ENCODE data around the gene TCEAL4. TPM values are rescaled to one million over a fixed set of nuclear protein-coding genes. Genes with fewer than 3 reads are reported as not detected.
A peak's percentile ranks its signal among the peaks of the same experiment; 100 is the strongest.

TCEAL4 gene
- 100 to 1,000 TPM in 2 of 6 donors, 10 to 100 TPM in 4; 68.5 to 141 (median 90.8) TPM for total RNA-seq

- 0 to 34% methylated on average over 20 to 56 of the region's 56 CpGs for WGBS, 2 donors
- peak in 2 of 4 donors; percentile 29 to 51 for TF ChIP-seq POLR2A (IDR thresholded peaks at IDR 0.05)
- TF ChIP-seq, protein P1, sequence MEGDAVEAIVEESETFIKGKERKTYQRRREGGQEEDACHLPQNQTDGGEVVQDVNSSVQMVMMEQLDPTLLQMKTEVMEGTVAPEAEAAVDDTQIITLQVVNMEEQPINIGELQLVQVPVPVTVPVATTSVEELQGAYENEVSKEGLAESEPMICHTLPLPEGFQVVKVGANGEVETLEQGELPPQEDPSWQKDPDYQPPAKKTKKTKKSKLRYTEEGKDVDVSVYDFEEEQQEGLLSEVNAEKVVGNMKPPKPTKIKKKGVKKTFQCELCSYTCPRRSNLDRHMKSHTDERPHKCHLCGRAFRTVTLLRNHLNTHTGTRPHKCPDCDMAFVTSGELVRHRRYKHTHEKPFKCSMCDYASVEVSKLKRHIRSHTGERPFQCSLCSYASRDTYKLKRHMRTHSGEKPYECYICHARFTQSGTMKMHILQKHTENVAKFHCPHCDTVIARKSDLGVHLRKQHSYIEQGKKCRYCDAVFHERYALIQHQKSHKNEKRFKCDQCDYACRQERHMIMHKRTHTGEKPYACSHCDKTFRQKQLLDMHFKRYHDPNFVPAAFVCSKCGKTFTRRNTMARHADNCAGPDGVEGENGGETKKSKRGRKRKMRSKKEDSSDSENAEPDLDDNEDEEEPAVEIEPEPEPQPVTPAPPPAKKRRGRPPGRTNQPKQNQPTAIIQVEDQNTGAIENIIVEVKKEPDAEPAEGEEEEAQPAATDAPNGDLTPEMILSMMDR (IDR thresholded peaks at IDR 0.05): no peak
- no peak for TF ChIP-seq EP300 (IDR thresholded peaks at IDR 0.05)
- TF ChIP-seq POLR2AphosphoS5 (IDR thresholded peaks at IDR 0.05): peak; percentile 61
- Histone ChIP-seq H3K4me1 (no peaks in the 10 kb centered on the region), H3K4me3 (peak within 1 kb of the TSS; percentile 30 to 65 (median 56)), H3K9me3 (no peaks in the 10 kb centered on the region), H3K27ac (peak within 1 kb of the TSS; percentile 76 to 92 (median 82)), H3K36me3 (no peaks in the 10 kb centered on the region), H3K27me3 (no peaks in the 10 kb centered on the region)
- peak; percentile 78 to 94 for ATAC-seq (ENCODE audit: low FRiP score in 2 of 2)
- peak; percentile 63 to 86 for DNase-seq
Observed at GRCh38 chrX:103585411-103586313, at the start of gene TCEAL4. TCEAL4 (plus strand) TSS chrX:103585515; CDS start chrX:103586676, 1,161 bp downstream.

- H3K36me3 ChIP-seq: no peaks in the 10 kb centered on the region
- TF ChIP-seq EP300 (IDR thresholded peaks at IDR 0.05) (no peak), POLR2AphosphoS5 (IDR thresholded peaks at IDR 0.05) (no peak), POLR2A (IDR thresholded peaks at IDR 0.05) (no peak)
- TF ChIP-seq, protein P1 (IDR thresholded peaks at IDR 0.05): no peak
- no peaks in the 10 kb centered on the region for H3K27me3 ChIP-seq
- H3K27ac ChIP-seq: peak overlapping the region in 3 of 4 donors; percentile 30 to 75 (median 63)
- no peak for DNase-seq
- H3K4me3 ChIP-seq: no peak overlapping the region
- H3K4me1 ChIP-seq: no peaks in the 10 kb centered on the region
- no peaks in the 10 kb centered on the region for H3K9me3 ChIP-seq
- ATAC-seq (ENCODE audit: low FRiP score in 2 of 2): no peak
Observed at GRCh38 chrX:103536071-103536470, 49.2 kb upstream of the TCEAL4 start.

DNA sequence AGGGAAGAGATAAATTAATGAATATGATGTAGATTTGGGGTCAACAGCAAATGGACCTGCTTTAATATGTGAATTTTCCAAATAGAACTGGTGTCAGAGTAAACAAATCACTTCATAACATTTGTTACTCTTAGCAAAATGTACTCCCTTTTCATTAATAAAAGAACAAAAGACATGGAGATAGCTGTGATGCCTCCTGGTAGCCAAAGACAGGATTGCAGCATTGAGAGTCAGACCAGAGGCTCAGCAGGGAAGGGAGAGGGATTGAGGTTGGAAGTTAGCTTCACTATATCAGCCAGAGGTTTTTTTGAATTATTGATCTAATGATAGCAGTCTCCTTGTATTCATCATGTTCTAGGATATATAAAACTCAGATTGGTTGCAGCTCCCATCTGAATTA lies 48.6 kb upstream of the TCEAL4 start:
- Histone ChIP-seq H3K27ac (peak overlapping the region; percentile 19 to 75 (median 46)), H3K36me3 (no peaks in the 10 kb centered on the region), H3K9me3 (no peaks in the 10 kb centered on the region), H3K4me3 (no peak overlapping the region), H3K27me3 (no peaks in the 10 kb centered on the region), H3K4me1 (no peaks in the 10 kb centered on the region)
- DNase-seq (no peak), ATAC-seq (ENCODE audit: low FRiP score in 2 of 2) (no peak)
- TF ChIP-seq, protein P1 (IDR thresholded peaks at IDR 0.05): no peak
- no peak for TF ChIP-seq POLR2AphosphoS5 (IDR thresholded peaks at IDR 0.05)
- no peak for TF ChIP-seq POLR2A (IDR thresholded peaks at IDR 0.05)
- no peak for TF ChIP-seq EP300 (IDR thresholded peaks at IDR 0.05)

GRCh38 chrX:103537871-103538387 lies 47.4 kb upstream of the TCEAL4 start:
- 62 to 88% methylated on average over 3 of the region's 3 CpGs for WGBS, 2 donors
- ATAC-seq (ENCODE audit: low FRiP score in 2 of 2): no peak
- H3K27me3 ChIP-seq: no peaks in the 10 kb centered on the region
- no peaks in the 10 kb centered on the region for H3K4me1 ChIP-seq
- no peaks in the 10 kb centered on the region for H3K9me3 ChIP-seq
- TF ChIP-seq POLR2AphosphoS5 (IDR thresholded peaks at IDR 0.05) (no peak), EP300 (IDR thresholded peaks at IDR 0.05) (no peak), POLR2A (IDR thresholded peaks at IDR 0.05) (no peak)
- TF ChIP-seq, protein P1 (IDR thresholded peaks at IDR 0.05): no peak
- H3K36me3 ChIP-seq: no peaks in the 10 kb centered on the region
- DNase-seq: no peak
- H3K4me3 ChIP-seq: no peak overlapping the region
- peak overlapping the region; percentile 9 to 76 (median 35) for H3K27ac ChIP-seq

All from upper lobe of left lung (tissue), 6 donors.